Measurements from ENCODE around the gene AOX1.
"Not testable (repeated sequence)": the region's sequence is repeated elsewhere in the genome, so short reads cannot be mapped to it uniquely, and the experiment has no call there.

AOX1 gene

DNA sequence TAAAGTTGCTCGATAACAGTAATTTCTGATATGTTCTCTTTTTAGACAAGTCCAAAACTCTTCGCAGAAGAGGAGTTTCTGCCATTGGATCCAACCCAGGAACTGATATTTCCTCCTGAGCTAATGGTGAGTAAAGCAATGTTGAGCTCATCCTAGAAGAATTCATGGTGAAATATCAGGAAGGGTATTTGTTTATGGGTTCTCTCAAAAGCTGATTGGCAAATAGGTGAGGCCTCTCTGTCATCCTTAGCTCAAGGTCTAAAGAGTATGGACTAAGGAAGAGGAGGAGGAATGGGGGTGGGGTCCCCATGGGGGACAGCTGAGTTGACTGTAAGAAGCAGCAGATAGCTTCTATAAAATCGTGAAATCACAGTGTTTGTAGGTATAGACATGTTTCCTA lies 18.2 kb downstream of the AOX1 start:
- no peak for DNase-seq

DNA sequence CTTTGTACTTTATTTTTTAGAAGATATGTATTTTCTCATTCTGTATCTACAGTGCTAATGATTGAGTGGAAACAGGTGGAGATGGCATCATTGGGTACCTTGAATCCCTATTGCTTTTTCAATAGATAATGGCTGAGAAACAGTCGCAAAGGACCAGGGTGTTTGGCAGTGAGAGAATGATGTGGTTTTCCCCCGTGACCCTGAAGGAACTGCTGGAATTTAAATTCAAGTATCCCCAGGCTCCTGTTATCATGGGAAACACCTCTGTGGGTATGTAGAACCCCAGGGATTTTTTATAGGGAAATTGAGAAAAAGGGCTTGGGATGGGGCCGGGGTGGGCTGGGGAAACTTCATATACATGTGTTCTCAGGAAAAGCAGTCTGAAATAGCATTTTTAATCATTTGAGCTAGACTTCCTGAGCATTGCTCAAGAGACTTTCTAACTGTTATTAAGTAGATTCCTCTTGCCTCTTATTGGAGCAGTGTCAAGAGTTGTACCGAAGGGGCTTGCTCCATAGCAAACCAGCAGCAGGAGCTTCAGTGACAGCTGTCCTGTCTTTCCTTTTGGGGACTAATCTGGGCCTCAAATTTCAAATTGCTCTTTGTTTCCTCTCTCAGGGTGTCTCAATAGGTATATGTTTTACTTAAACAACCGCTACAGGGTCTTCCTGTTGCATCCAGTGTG lies 18.9 kb downstream of the AOX1 start:
- no peak for DNase-seq

GRCh38 chr2:200608341-200609027 lies 22.7 kb downstream of the AOX1 start:
- no peak for DNase-seq

DNA sequence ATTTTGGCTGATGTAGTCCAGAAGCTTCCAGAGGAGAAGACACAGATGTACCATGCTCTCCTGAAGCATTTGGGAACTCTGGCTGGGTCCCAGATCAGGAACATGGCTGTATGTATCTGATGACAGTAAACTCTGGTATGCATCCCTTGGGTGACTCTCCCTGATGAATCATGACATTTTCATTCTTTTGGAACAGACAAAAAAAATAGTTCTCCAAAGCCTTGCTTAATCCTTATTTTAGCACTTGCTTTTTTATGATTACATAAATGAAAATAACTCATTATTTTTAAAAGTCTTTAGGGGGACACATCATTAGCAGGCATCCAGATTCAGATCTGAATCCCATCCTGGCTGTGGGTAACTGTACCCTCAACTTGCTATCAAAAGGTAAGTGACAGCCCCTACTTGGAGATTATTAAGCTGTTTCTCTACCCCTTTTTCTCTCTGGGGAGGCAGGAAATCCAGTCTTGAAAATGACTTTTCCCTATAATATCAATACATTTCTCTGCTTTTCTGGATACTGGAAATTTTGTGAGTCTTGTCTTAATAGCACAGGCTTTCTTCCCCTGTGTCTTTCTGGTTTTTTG lies 23.3 kb downstream of the AOX1 start:
- DNase-seq, result no peak

- not testable (repeated sequence) for DNase-seq
Measured at GRCh38 chr2:200610217-200610616, 24.4 kb downstream of the AOX1 start.

DNA sequence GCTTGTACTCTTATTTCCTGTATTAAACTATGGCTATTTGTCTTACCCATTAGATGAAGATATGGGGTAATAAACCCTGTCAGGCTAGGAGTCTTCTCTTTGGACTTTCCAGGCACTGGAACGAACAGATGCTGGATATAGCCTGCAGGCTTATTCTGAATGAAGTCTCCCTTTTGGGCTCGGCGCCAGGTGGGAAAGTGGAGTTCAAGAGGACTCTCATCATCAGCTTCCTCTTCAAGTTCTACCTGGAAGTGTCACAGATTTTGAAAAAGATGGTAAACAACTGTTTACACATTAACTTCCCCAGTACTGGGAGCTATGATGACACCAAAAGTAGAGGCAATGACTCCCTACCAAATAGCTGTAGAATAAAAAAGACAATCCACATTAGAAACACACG lies 27.9 kb downstream of the AOX1 start:
- no peak for DNase-seq

DNA sequence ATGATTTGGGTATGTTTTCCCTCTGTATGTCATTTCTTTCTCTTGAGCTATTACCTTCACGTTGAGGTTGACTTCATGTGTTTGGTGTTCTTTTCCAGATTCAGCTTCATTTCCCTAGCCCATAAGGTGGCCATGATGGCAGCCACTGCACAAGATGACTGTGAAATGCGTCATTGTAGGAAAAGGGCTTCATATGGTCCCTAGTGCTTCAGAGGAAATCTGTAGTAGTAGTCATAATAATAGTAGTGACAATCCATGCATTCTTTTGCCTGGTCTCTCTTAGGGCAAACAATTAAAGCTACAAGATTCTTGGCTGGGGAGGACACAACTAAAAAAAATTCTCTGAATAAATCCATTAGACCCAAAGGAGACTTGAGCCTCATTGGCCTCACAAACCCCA lies 28.4 kb downstream of the AOX1 start:
- no peak for DNase-seq

DNA sequence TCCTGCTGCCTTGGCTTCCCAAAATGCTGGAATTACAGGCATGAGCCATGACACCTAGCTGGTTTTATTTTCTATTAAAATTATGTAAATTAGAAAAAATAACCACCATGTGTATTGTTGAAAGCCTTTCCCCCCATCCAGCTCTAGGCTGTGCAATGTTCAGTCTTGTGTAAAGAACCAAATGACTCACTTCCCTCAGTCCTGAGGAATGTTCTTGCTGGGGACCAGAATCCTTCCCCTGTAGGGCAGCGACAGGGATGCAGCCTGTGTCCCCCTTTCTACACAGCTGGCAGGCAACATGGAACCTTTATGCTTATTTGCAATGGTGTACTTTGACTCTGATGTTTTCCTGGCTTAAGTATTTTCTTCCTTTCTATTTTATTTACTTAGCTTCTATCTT lies 29.4 kb downstream of the AOX1 start:
- DNase-seq, result no peak

- DNase-seq, result no peak
Measured at GRCh38 chr2:200616193-200616592, 30.4 kb downstream of the AOX1 start.

DNA sequence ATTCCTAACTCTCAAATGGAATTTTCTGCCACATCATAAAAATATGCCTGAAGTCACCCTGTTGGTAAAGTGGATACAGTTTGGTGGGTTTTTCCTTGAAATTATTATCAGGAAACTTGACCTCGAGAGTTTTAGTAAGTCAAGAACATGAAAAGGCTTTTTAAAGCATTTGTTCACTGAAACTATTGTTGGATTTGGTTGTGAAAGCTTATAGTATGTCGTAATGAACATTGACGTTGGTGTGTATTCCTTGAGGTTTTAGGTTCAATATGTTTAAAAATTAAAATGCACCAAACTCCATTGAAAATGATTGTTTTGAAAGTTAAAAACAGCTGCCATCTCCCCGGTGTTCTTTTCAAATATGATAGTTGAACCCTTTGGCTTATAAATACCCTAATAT lies 30.8 kb downstream of the AOX1 start:
- DNase-seq, result no peak

DNA sequence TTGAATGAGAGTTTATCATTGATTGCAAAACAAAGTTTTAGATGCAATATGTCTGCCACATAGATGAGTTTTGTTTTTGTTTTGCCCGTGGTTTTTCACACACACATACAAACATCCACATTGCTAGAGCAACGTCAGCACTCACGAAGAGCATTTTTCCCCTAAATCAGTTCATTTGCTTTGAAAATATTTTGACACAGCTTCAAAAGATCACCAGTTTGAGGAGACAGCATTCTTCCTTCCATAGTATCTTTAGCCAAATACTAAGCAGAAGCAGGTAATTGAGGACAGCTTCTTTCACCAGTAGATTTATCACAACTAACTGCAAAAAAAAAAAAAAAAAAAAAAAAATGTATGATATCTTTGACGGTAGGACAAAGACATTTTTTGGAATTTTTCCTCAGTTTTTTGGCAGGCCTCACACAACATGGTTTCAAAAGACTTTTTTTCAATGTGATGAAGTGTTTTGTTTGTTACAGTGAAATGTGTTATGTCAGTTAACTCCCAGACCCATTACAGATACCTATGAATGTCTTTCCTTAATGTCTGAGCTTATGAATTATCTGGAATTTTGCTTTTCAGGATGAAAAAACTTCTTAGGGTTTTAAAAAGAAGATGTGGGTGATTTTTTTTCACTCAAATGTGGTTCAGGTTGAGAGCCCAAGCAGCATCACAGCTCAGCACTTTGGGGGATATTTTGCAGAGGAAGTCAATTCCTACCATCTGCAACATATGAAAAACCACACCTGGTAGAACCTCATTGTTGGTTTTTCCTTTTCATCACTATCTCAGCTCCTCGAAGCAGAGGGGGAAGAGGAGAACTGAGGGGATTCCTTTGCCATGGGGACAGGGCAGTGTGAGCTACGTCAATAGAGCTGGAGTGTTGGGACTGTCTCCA lies 31.6 kb downstream of the AOX1 start:
- DNase-seq, result no peak

- no peak for DNase-seq
Measured at GRCh38 chr2:200618054-200618419, 32.2 kb downstream of the AOX1 start.

- DNase-seq, result no peak
Measured at GRCh38 chr2:200618590-200619021, 32.8 kb downstream of the AOX1 start.

GRCh38 chr2:200619279-200619678 lies 33.5 kb downstream of the AOX1 start:
- no peak for DNase-seq

DNA sequence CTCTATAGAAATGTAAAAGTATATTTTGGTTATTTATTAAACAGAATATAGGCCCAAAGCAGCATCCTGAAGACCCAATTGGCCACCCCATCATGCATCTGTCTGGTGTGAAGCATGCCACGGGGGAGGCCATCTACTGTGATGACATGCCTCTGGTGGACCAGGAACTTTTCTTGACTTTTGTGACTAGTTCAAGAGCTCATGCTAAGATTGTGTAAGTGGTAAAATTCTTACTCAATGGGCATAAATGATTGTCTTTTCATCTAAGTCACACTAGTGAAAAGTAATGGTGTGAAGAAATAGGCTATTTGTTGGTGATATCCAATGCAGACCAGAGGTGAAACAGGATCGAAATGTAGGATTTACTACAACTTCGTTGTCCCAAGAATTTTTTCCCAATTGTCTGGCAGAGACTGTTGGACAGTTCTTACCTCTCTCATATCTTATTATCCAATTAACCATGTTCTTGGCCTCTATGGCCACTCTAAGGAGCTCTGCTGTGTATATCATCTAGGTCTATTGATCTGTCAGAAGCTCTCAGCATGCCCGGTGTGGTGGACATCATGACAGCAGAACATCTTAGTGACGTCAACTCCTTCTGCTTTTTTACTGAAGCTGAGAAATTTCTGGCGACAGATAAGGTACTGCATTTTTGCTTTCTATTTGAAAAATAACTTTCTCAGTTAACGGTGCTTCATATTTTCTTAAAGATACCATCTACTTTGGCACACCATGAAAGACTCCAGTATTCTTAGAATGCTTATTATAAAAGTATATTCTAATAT lies 35.0 kb downstream of the AOX1 start:
- no peak for DNase-seq

DNA sequence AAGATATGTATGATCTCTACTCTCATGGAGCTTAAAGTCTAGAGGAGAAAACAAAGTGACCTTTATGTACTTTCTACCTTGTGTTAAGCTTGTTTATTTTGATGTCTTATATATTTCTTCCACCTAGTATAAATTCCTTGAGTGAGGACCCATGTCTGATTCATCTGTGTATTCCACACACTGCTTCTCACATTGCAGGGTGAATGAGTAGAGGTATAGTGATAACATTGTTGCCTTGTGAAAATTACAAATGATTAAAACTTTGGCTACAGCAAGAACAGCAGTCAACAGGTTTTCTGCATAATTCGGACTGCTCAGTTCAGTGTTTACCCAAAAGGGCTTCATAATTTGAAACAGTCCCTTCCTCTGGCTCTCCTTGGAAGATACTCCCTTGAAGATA lies 36.3 kb downstream of the AOX1 start:
- no peak for DNase-seq

DNA sequence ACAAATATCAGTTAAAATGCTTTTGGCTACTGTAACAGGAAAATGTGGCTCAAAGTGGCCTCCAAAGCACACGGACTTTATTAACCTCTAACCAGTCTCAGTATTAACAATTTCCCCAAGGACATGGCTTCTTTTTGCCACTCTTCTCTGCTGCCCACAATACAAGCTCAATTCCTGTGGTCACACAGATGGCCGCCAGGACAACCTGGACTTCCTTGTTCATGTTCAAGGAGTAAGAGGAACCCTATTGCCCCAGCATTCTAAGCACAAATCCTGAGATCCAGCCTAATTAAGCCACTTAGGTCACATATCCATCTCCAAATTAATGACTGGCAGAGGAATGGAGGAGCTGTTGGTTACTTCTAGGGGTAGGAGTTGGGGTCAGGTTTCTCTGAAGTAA lies 38.2 kb downstream of the AOX1 start:
- DNase-seq, result no peak

GRCh38 chr2:200624658-200625057 lies 38.8 kb downstream of the AOX1 start:
- no peak for DNase-seq

GRCh38 chr2:200625282-200625681 lies 39.5 kb downstream of the AOX1 start:
- DNase-seq, result no peak

GRCh38 chr2:200625958-200626363 lies 40.1 kb downstream of the AOX1 start:
- no peak for DNase-seq

- no peak for DNase-seq
Measured at GRCh38 chr2:200627110-200627770, 41.4 kb downstream of the AOX1 start.

DNA sequence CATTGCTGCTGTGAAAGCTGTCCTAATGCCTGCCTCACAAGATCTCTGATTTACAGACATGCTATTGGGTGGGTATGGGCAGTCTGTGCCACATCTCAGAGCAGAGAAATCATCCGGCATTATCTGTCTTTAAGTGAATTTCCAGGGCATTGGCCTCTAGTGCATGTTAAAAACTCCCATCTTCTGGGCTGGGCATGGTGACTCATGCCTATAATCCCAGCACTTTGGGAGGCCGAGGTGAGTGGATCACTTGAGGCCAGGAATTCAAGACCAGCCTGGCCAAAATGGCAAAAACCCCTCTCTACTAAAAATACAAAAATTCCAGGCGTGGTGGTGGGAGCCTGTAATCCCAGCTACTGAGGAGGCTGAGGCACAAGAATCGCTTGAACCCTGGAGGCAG lies 42.6 kb downstream of the AOX1 start:
- not testable (repeated sequence) for DNase-seq
